ENCODE results near the gene PHRF1.

PHRF1 gene

DNA sequence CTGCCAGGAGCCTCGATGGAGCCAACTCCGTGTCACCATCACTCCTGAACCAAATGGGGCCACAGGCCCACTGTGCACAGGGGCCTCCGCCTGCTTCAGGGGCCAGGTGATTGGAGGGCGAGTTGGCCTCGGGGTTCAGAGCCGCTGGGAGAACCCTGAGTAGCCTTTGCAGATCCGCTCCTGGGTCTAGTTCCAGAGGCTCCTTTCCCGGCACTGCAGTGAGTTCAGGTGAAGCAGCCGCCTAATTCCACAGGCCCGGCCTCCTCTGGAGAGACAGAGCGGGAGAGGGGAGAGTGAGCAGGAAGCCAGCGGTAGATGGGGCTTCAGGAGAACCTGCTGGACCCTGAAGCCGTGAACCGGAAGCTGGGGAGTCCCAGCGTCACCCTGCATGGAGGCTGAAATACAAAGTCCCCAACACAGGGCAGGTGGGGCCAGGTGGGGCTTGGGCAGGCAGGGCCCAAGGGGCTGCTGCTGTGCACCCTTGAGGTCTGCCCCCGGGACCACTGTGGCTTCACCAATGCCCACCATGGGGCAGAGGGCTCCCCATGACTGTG lies 83.3 kb downstream of the PHRF1 start:
- no peak for DNase-seq

DNA sequence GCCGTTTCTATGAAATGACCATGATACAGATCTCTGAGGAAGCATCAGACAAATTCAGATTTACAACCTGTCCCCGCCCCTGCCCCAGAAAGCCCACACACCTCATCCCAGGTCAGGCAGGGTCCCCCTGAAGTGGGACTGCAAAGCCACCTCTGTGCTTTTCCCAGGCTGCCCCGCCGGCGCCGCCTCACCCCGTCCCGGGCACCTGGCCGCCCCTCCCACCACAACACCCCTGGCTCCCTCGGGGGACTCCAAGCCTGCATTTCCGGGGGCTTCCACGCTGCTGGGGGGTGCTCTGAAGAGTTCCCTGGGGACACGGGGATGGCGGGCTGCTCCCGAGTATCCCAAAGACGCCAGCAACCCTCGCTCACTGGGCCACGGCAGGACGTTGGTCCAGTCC lies 84.0 kb downstream of the PHRF1 start:
- no peak for DNase-seq

DNA sequence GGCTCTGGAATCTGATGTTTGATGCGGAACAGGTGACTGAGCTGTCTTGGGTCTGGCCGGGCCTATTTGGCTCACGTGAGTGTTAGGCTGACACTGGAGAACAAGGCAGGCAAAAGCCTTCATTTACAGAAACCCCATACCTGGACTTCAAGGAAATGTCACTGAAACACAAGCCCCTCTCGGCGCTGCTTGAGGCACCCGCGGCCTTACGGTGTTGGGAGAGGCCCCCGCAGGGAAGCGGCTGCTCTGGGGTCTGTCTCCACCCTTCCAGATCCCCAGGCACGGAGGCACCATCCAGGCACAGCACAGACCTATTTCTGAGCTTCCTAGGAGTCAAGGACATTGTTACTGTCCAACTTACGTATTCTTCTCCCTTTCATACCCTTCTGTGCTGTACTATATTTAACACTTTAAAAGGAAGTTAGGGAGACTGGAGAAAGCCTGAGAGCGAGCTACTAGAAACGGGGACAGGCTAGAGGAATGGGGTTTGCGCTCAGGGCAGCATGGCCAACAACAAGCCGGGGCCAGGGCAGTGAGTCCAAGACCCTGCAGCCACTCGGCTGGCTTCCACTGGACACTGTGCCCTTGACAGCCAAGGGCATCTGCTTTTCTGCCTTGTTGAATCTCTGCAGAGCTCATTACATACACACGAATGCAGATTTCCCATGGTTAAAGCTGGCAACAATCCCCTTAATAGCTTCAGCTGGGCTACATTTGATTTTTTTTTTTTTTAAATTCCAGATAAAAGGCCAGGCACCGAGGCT lies 84.6 kb downstream of the PHRF1 start:
- no peak for DNase-seq
